ENCODE results near the gene NANOS3. TPM values are rescaled to one million over a fixed set of nuclear protein-coding genes. Genes with fewer than 3 reads are reported as not detected.
A peak's percentile ranks its signal among the peaks of the same experiment; 100 is the strongest.

NANOS3 gene
- total and polyA plus RNA-seq, 9 of the 15 experiments (the other 6 are each of a cell fraction or from before 2014, with no cell fraction given) = not detected

DNA sequence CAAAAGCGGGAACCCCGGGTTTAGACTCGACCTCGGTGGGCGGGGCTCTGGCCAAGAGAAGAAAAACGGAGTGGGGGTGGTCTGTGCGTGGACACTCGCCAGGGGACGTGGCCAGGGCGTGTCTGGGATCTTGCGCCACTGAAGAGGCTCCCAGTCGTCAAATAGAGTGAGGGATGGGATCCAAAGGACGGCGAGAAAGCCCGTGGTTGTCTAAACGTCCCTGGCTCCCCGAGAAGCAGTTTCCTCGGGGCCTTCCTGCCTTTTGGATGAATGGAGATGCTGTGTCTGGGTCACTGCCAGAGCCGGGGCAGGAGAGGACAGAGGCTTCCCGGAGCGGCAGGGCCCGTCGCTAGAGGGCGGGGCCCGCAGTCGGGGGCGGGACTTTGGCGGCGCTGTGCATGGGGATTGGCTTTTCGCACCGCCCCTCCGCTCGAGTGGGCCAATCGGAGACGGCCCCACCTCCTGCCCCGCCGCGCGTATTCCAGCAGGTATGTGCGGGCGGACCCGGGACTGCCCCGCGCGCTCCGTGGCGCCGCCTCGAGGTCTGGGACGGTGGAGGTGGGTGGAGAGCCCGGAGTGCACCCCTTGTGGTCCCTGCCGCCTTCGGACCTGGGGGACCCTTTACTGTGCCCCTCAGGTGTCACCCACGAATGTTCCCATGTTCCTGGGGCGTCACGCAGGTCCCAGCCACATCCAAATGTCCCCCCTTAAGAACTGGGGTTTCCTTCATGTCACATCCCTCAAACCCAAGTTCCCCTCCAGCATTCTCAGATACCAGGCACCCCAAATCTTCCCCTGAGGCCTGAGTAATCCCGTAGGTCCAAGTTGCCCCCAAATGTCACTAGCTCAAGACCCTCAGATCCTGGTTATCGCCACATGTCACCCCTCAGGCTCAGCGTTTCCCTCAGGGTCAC, 43.3 kb upstream of the NANOS3 start (continued):
- TF ChIP-seq, protein P1, sequence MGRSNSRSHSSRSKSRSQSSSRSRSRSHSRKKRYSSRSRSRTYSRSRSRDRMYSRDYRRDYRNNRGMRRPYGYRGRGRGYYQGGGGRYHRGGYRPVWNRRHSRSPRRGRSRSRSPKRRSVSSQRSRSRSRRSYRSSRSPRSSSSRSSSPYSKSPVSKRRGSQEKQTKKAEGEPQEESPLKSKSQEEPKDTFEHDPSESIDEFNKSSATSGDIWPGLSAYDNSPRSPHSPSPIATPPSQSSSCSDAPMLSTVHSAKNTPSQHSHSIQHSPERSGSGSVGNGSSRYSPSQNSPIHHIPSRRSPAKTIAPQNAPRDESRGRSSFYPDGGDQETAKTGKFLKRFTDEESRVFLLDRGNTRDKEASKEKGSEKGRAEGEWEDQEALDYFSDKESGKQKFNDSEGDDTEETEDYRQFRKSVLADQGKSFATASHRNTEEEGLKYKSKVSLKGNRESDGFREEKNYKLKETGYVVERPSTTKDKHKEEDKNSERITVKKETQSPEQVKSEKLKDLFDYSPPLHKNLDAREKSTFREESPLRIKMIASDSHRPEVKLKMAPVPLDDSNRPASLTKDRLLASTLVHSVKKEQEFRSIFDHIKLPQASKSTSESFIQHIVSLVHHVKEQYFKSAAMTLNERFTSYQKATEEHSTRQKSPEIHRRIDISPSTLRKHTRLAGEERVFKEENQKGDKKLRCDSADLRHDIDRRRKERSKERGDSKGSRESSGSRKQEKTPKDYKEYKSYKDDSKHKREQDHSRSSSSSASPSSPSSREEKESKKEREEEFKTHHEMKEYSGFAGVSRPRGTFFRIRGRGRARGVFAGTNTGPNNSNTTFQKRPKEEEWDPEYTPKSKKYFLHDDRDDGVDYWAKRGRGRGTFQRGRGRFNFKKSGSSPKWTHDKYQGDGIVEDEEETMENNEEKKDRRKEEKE (IDR thresholded peaks at IDR 0.05; ENCODE audit: borderline replicate concordance in 1 of 2, control insufficient read depth in 1 of 2, low read depth in 2 of 2, low read length in 1 of 2) = no peak
- TF ChIP-seq ZBED1 (IDR thresholded peaks at IDR 0.05) (no peak), GTF2E2 (tag; IDR thresholded peaks at IDR 0.05) (no peak), GTF2F1 (IDR thresholded peaks at IDR 0.05; ENCODE audit: low read depth, low read length) (no peak), SP1 (CRISPR knock-in tag; IDR thresholded peaks at IDR 0.05) (peak; percentile 94), RBM17 (IDR thresholded peaks at IDR 0.05; ENCODE audit: borderline replicate concordance, low read depth, low read length) (no peak), ESRRA (IDR thresholded peaks at IDR 0.05; ENCODE audit: borderline replicate concordance, low read depth) (peak; percentile 54; the same call in 1 of the 2 replicates), FOXA3 (CRISPR knock-in tag; conservative IDR thresholded peaks at IDR 0.05 in 1 of 2, IDR thresholded peaks at IDR 0.05 in 1 of 2) (no peak), MAFF (IDR thresholded peaks at IDR 0.05; ENCODE audit: low read length) (no peak), EP400 (IDR thresholded peaks at IDR 0.05) (no peak), ZNF707 (CRISPR knock-in tag; conservative IDR thresholded peaks at IDR 0.05) (no peak), NFXL1 (CRISPR knock-in tag; IDR thresholded peaks at IDR 0.05) (no peak), ZNF764 (CRISPR knock-in tag; IDR thresholded peaks at IDR 0.05; ENCODE audit: low read depth) (no peak), NR2F6 (CRISPR knock-in tag; IDR thresholded peaks at IDR 0.05) (no peak), ZEB2 (IDR thresholded peaks at IDR 0.05) (0 out of 2 replicates have a peak, but pooled peaks have one; percentile 28), IFI16 (CRISPR knock-in tag; IDR thresholded peaks at IDR 0.05) (no peak), ZNF165 (CRISPR knock-in tag; IDR thresholded peaks at IDR 0.05; ENCODE audit: borderline replicate concordance) (no peak), BDP1 (IDR thresholded peaks at IDR 0.05; ENCODE audit: insufficient read depth, insufficient read length) (no peak), WHSC1 (IDR thresholded peaks at IDR 0.05; ENCODE audit: low read length) (no peak), KAT7 (CRISPR knock-in tag; IDR thresholded peaks at IDR 0.05; ENCODE audit: borderline replicate concordance) (no peak; the same call in 1 of the 2 replicates)
- TF ChIP-seq, protein P2, sequence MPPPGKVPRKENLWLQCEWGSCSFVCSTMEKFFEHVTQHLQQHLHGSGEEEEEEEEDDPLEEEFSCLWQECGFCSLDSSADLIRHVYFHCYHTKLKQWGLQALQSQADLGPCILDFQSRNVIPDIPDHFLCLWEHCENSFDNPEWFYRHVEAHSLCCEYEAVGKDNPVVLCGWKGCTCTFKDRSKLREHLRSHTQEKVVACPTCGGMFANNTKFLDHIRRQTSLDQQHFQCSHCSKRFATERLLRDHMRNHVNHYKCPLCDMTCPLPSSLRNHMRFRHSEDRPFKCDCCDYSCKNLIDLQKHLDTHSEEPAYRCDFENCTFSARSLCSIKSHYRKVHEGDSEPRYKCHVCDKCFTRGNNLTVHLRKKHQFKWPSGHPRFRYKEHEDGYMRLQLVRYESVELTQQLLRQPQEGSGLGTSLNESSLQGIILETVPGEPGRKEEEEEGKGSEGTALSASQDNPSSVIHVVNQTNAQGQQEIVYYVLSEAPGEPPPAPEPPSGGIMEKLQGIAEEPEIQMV (tag; conservative IDR thresholded peaks at IDR 0.05; ENCODE audit: low read depth) = no peak
- TF ChIP-seq, protein P3, sequence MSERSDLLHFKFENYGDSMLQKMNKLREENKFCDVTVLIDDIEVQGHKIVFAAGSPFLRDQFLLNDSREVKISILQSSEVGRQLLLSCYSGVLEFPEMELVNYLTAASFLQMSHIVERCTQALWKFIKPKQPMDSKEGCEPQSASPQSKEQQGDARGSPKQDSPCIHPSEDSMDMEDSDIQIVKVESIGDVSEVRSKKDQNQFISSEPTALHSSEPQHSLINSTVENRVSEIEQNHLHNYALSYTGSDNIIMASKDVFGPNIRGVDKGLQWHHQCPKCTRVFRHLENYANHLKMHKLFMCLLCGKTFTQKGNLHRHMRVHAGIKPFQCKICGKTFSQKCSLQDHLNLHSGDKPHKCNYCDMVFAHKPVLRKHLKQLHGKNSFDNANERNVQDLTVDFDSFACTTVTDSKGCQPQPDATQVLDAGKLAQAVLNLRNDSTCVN (CRISPR knock-in tag; IDR thresholded peaks at IDR 0.05) = no peak
